NCI-H128 (cell line): ENCODE data around the gene ENHO.
"Not testable (repeated sequence)": the region's sequence is repeated elsewhere in the genome, so short reads cannot be mapped to it uniquely, and the experiment has no call there.

Experiments used
- DNase-seq: peaks from one replicate; lab custom pipeline; 2025; ENCODE audit not compliant: unreplicated experiment; lab: John Stamatoyannopoulos, UW

Gene ENHO

DNA sequence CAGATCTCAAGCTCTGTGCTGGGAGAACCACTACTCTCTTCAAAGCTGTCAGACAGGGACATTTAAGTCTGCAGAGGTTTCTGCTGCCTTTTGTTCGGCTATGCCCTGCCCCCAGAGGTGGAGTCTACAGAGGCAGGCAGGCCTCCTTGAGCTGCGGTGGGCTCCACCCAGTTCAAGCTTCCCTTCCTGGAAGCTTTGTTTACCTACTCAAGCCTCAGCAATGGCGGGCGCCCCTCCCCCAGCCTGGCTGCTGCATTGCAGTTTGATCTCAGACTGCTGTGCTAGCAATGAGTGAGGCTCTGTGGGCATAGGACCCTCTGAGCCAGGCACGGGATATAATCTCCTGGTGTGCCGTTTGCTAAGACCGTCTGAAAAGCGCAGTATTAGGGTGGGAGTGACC, 9.3 kb upstream of the ENHO start:
- DNase-seq = not testable (repeated sequence)

DNA sequence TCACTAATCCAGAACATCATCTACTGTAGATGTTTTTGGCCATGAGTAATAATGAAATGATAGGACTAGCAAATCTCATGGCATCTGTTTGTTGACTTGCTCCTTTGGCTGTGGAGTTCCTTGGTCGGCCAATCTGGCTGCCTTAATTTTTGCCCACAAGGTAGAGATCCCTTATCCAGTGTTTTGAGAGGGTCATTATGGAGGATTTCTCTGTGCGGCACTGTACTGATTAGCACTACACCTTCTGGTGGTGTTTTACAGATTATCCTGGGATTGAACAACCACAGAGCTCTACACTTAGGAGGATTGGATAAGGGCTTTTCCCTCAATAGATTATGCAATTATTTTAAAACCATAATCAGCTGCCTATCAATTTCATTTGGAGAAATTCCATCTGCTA, 3.2 kb upstream of the ENHO start:
- no peak for DNase-seq

DNA sequence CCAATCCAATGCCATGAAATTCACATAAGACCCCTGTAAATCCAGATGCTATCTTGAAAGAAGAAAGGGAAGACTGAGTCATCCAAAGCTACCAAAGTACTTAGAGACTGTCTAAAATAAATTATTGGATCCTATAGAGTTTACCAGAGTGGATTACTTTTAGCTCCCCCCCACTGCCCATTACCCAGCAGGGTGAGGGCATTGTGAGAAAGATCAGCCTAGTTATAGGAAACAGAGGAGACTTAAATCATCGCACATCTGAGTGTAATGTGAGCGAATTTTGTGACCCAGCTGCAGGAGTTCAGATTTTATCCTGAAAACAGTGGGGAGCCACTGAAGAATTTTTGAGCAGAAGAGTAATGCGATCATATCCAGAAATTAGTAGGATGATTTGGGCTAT, 1.6 kb upstream of the ENHO start:
- DNase-seq = no peak

GRCh38 chr9:34522091-34522887, 501 bp downstream of the ENHO start:
- no peak for DNase-seq

DNA sequence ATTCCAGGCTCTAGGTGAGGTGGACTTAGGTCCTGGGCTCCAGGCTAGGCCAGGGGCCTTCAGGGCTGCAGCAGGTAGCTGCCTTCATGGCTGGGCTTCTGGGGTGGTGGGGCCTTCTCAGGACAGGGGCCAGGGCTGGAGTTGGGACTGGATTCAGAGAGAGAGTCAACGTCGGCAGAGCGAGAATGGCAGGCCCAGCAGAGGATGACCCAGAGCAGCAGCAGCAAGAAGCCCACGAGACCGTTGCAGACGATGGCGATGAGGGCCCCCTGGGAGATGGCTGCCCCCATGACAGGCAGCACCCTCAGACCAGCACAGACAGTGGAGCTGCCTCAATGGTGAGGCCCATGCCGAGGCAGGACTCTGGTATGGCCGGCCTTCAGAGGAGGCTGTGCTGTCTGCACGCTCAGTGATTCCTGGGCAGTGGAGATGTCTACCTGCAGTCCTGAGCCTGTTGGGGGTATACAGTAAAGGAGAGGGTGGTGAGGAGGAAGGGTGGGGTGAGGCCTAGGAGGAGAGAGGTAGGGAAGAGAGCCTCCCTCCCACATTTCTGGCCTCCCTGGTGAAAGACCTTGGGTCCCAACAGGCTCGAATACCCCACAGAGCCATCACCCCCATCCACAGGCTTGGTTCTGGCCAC, 1.3 kb downstream of the ENHO start:
- no peak for DNase-seq

GRCh38 chr9:34520505-34521385, 2.0 kb downstream of the ENHO start:
- DNase-seq = no peak

DNA sequence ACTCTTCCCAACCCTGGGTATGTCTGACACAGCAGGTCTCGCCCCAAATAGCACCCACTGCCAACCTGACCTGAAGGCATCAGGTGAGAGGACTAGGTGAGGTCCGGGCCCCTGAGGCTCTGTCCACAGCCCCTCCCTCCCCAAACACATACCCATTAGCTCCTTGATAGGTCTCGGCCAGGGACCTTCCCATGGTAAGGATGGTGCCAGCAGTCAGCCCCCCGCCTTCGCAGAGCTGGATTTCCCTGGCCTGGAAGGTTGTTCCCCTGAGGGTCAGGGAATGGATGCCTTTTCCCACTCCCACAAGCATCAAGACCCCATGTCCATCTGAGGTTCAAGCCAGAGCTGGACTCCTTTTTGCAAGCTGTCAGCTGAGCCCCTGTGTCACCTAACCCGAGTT, 2.7 kb downstream of the ENHO start:
- no peak for DNase-seq

DNA sequence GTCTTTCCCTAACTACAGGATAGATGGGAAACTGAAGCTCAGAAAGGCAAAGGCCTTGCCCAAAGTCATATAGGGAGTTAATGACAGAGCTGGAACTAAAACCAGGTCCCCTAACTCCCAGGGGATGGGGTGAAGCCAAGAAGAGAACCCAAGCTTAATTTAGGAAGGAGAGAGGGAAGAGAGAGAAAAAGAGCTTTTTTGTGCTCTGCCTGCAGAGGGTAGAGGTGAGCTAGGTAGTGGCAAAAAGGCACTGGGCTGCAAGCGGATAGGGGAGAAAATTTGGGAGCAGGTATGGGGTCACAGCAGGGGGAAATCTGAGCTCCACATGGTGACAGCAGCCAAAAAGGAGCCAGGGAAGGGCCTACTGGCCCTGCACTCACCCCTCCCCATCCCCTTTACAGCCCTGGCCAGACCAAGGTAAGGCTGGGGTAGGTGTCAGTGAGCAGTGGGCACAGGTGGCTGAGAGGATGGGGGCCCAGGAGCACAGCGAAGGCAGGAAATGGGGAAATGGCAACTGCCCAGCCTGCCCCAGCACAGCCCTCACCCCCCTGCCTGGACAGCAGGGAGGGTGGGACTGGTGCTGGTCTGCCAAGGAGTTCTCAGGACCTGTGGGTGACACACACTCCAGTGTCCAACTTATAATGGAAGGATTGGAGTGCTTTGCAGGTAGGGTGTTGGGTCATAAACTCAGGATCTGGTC, 3.3 kb downstream of the ENHO start:
- no peak for DNase-seq

DNA sequence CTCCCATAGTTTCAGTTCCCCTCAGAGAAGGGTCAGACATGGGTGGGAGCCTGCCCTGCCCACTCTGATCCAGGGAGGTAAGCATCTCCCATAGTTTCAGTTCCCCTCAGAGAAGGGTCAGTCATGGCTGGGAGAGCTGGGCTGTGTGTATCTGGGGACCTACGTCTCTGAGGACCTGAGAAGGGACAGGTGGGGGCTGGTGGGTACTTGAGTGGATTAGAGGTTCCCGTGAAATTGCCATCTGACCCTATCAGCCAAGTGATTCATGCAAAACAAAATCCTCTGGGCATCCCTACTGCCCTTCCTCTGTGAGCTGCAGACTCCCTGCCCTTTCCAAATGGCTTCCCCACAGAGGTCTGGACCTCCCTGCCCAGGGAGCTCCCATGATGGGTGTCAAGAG, 3.9 kb downstream of the ENHO start:
- no peak for DNase-seq

GRCh38 chr9:34518110-34518616, 4.6 kb downstream of the ENHO start:
- no peak for DNase-seq

GRCh38 chr9:34517185-34517584, 5.6 kb downstream of the ENHO start:
- DNase-seq = no peak

DNA sequence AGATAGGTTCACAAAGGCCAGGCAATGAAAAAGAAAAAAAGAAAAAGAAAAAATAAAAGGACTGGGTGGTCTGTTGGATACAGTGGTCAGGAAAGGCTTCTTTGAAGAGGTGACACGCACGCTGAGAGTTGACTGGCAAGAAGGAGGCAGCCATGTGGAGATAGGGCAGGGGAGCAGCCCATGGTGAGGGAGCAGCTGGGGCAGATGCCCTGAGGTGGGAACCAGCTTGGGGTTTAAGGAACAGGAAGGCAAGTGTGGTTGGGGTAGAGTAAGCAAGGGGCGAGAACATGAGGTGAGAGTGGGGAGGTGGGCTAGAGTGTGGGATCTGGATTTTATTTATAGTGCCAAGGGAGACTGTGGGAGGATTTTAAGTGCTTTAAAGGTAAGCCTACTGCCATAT, 6.8 kb downstream of the ENHO start:
- no peak for DNase-seq

- DNase-seq = no peak
These were observed 8.0 kb downstream of the ENHO start for GRCh38 chr9:34514816-34515215.

GRCh38 chr9:34514401-34514800, 8.4 kb downstream of the ENHO start:
- no peak for DNase-seq

DNA sequence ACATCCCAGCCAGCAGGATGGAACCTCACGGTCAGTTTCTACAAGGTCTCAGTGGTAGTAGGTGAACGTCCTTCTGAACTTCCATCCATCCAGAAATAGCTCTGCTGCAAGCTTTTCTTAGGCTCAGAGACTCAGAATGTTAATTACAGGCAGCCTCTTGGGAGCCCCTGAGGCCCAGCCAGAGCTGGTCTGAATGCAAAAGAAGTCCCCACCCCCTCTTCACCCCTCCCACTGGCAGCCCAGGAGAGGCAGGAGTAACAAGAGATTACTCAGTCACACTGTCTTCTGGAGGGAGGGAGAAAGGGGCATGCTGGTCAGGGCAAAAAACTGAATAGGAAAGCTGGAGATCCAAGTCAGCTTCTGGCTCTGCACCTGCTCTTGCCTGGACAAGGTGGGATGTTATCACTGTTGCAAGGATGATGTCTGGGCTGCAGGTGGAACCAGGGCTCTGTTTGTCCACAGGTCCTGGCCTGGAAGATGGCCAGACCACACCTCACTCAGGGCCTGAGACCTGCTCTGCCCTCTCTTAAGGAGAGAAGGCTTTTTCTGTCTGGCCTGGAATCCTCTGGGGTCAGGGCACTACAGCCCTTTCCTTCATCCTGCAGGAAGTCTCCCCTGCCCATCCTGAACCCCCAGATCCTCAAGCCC, 9.1 kb downstream of the ENHO start:
- DNase-seq = no peak

- no peak for DNase-seq
These were observed 10.4 kb downstream of the ENHO start for GRCh38 chr9:34512131-34513078.

GRCh38 chr9:34510497-34511468, 12.0 kb downstream of the ENHO start:
- no peak for DNase-seq

DNA sequence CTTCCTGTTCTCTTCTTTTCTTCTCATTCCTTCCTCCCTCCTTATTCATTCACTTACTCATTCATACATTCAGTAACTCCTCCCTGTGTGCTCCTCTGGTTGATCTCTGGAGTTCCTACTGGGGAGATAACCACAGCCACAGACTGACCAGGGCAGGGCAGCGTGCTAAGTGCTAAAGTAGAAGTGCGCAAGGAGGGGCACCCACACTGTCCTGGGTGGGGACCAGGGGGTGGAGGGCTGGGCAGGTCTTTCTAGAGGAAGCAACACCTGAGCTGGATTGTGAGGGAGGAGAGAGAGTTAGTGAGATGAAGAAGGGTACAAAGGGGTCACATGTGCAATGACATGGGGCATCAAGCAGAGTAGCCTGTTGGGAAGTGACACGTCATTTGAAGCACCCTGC, 13.8 kb downstream of the ENHO start:
- DNase-seq = no peak
